WTC11 (cell line): ENCODE results near the gene NCS1. TPM values are rescaled to one million over a fixed set of nuclear protein-coding genes. Genes with fewer than 3 reads are reported as not detected.
A peak's percentile ranks its signal among the peaks of the same experiment; 100 is the strongest.

Experiments used
- ATAC-seq: fragments of 200-7000 bp; cut with Tn5 transposase; 2 replicates; pipeline ENCODE4 v1.10.0; 2021; ENCODE audit warnings: mild to moderate bottlenecking, moderate library complexity
- CTCF ChIA-PET: fragments of 300-600 bp; sonication (Branson Sonifier 250); formaldehyde crosslinking; loops from one replicate; lab custom pipeline; 2021; ENCODE audit warnings: antibody characterized with exemption; lab: Charles Lee
- POLR2A ChIA-PET: fragments of 350-600 bp; sonication (Branson Sonifier 250); formaldehyde crosslinking; loops from one replicate; lab custom pipeline; 2021; ENCODE audit warnings: antibody characterized with exemption; lab: Charles Lee
- DNase-seq: peaks from one replicate; pipeline ENCODE4 v3.0.0; 2021; ENCODE audit warnings: low spot score
- H3K27ac Mint-ChIP-seq: 2 replicates; pipeline ENCODE4 v1.8.0; 2021; ENCODE audit warnings: mixed read lengths
- H3K27me3 Mint-ChIP-seq: 2 replicates; pipeline ENCODE4 v1.8.0; 2021; ENCODE audit warnings: low read depth, mild to moderate bottlenecking, moderate library complexity, mixed read lengths
- H3K36me3 Mint-ChIP-seq: 2 replicates; pipeline ENCODE4 v1.8.0; 2021; ENCODE audit warnings: mixed read lengths
- H3K4me1 Mint-ChIP-seq: 2 replicates; pipeline ENCODE4 v1.8.0; 2022; ENCODE audit warnings: mixed read lengths
- H3K4me3 Mint-ChIP-seq: 2 replicates; pipeline ENCODE4 v1.8.0; 2021; ENCODE audit warnings: mild to moderate bottlenecking, moderate library complexity, mixed read lengths
- H3K9me3 Mint-ChIP-seq: 2 replicates; pipeline ENCODE4 v1.8.0; 2021; ENCODE audit warnings: mixed read lengths
- ATF1 ChIP-seq: sonication (generic); formaldehyde crosslinking; IDR thresholded peaks from 2 replicates; pipeline ENCODE4 v1.8.1; 2023; ENCODE audit warnings: mild to moderate bottlenecking, moderate library complexity, missing genetic modification reagents
- CBFB ChIP-seq: sonication (generic); formaldehyde crosslinking; IDR thresholded peaks from 2 replicates; pipeline ENCODE4 v1.8.1; 2022; ENCODE audit warnings: mild to moderate bottlenecking, low read depth, missing genetic modification reagents
- EMX1 ChIP-seq: fragments of 250-450 bp; sonication (Bioruptor Pico); IDR thresholded peaks from 2 replicates; pipeline ENCODE4 v1.8.0; 2021; ENCODE audit warnings: mild to moderate bottlenecking
- FOXJ3 ChIP-seq: sonication (generic); formaldehyde crosslinking; IDR thresholded peaks from 2 replicates; pipeline ENCODE4 v1.9.0; 2021; ENCODE audit warnings: missing genetic modification reagents, mild to moderate bottlenecking, borderline replicate concordance
- GRHL2 ChIP-seq: fragments of 250-450 bp; sonication (Bioruptor Pico); IDR thresholded peaks from 2 replicates; pipeline ENCODE4 v1.8.0; 2022; ENCODE audit warnings: mild to moderate bottlenecking, moderate library complexity; ENCODE audit not compliant: insufficient replicate concordance, severe bottlenecking
- GTF2I ChIP-seq: fragments of 250-450 bp; sonication (Bioruptor Pico); conservative IDR thresholded peaks from 2 replicates; pipeline ENCODE4 v1.4.0; 2021; ENCODE audit warnings: mild to moderate bottlenecking
- HMGA2 ChIP-seq: fragments of 250-450 bp; sonication (Bioruptor Pico); IDR thresholded peaks from 2 replicates; pipeline ENCODE4 v1.4.0; 2021; ENCODE audit warnings: mild to moderate bottlenecking, moderate library complexity
- JUN ChIP-seq: sonication (generic); formaldehyde crosslinking; IDR thresholded peaks from 2 replicates; pipeline ENCODE4 v1.8.0; 2023; ENCODE audit warnings: mild to moderate bottlenecking, missing genetic modification reagents
- NFATC4 ChIP-seq: fragments of 250-450 bp; sonication (Bioruptor Pico); IDR thresholded peaks from 2 replicates; pipeline ENCODE4 v1.9.0; 2021; ENCODE audit warnings: mild to moderate bottlenecking
- RELA ChIP-seq: sonication (generic); formaldehyde crosslinking; IDR thresholded peaks from 2 replicates; pipeline ENCODE4 v1.8.1; 2022; ENCODE audit warnings: missing genetic modification reagents, mild to moderate bottlenecking, borderline replicate concordance
- SOX15 ChIP-seq: fragments of 250-450 bp; sonication (Bioruptor Pico); IDR thresholded peaks from 2 replicates; pipeline ENCODE4 v1.9.0; 2021; ENCODE audit warnings: mild to moderate bottlenecking
- TCF7 ChIP-seq: sonication (generic); formaldehyde crosslinking; IDR thresholded peaks from 2 replicates; pipeline ENCODE4 v1.8.0; 2022; ENCODE audit warnings: mild to moderate bottlenecking, low read depth, missing genetic modification reagents, moderate library complexity
- TP53 ChIP-seq: sonication (generic); formaldehyde crosslinking; IDR thresholded peaks from 2 replicates; pipeline ENCODE4 v1.8.1; 2023; ENCODE audit warnings: mild to moderate bottlenecking, missing genetic modification reagents
- ZNF138 ChIP-seq: sonication (generic); formaldehyde crosslinking; conservative IDR thresholded peaks from 2 replicates; pipeline ENCODE4 v1.8.1; 2022; ENCODE audit warnings: mild to moderate bottlenecking, moderate library complexity, missing genetic modification reagents
- ZNF423 ChIP-seq: fragments of 250-450 bp; sonication (Bioruptor Pico); IDR thresholded peaks from 2 replicates; pipeline ENCODE4 v2.1.2; 2022; ENCODE audit warnings: mild to moderate bottlenecking, moderate library complexity
- total RNA-seq: library from RNA; stranded (reverse); gene quantifications from 3 replicates; pipeline ENCODE4 v1.2.3, GENCODE V29; 2021
- TF ChIP-seq, protein P1 (sequence below): sonication (generic); formaldehyde crosslinking; IDR thresholded peaks from 2 replicates; pipeline ENCODE4 v1.8.0; 2022; ENCODE audit warnings: mild to moderate bottlenecking, missing genetic modification reagents
- TF ChIP-seq, protein P2 (sequence below): sonication (generic); formaldehyde crosslinking; IDR thresholded peaks from 2 replicates; pipeline ENCODE4 v1.8.1; 2022; ENCODE audit warnings: mild to moderate bottlenecking, missing genetic modification reagents, moderate library complexity, borderline replicate concordance
- TF ChIP-seq, protein P3 (sequence below): sonication (generic); formaldehyde crosslinking; IDR thresholded peaks from 2 replicates; pipeline ENCODE4 v1.8.1; 2022; ENCODE audit warnings: mild to moderate bottlenecking, moderate library complexity, missing genetic modification reagents
- TF ChIP-seq, protein P4 (sequence below): sonication (generic); formaldehyde crosslinking; IDR thresholded peaks from 2 replicates; pipeline ENCODE4 v1.8.0; 2022; ENCODE audit warnings: mild to moderate bottlenecking, missing genetic modification reagents

Gene NCS1
- total RNA-seq, 1 experiment from 2014 or later, result 32.4 TPM

DNA sequence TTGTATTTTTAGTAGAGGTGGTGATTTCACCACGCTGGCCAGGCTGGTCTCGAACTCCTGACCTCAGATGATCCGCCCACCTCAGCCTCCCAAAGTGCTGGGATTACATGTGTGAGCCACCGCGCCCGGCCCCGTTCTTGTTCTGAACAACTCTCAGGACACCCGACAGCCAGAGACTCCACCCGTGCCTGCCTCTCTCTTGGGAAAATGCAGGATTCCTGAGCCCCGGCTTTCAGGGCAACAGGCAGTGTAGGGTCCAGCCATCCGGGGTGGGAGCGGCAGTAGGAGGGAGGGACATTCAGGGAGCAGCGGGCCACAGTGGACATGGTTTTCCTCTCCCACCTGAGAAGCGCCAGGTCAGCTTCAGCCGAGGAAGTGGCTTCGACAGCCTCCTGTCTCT lies 34.4 kb downstream of the NCS1 start (continued):
- TF ChIP-seq, protein P1, sequence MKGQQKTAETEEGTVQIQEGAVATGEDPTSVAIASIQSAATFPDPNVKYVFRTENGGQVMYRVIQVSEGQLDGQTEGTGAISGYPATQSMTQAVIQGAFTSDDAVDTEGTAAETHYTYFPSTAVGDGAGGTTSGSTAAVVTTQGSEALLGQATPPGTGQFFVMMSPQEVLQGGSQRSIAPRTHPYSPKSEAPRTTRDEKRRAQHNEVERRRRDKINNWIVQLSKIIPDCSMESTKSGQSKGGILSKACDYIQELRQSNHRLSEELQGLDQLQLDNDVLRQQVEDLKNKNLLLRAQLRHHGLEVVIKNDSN (CRISPR knock-in tag), result no peak
- TF ChIP-seq GTF2I (CRISPR knock-in tag) (no peak), TCF7 (CRISPR knock-in tag) (no peak), ATF1 (CRISPR knock-in tag) (no peak), CBFB (CRISPR knock-in tag) (no peak)
- TF ChIP-seq, protein P2, sequence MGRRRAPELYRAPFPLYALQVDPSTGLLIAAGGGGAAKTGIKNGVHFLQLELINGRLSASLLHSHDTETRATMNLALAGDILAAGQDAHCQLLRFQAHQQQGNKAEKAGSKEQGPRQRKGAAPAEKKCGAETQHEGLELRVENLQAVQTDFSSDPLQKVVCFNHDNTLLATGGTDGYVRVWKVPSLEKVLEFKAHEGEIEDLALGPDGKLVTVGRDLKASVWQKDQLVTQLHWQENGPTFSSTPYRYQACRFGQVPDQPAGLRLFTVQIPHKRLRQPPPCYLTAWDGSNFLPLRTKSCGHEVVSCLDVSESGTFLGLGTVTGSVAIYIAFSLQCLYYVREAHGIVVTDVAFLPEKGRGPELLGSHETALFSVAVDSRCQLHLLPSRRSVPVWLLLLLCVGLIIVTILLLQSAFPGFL (CRISPR knock-in tag), result no peak

DNA sequence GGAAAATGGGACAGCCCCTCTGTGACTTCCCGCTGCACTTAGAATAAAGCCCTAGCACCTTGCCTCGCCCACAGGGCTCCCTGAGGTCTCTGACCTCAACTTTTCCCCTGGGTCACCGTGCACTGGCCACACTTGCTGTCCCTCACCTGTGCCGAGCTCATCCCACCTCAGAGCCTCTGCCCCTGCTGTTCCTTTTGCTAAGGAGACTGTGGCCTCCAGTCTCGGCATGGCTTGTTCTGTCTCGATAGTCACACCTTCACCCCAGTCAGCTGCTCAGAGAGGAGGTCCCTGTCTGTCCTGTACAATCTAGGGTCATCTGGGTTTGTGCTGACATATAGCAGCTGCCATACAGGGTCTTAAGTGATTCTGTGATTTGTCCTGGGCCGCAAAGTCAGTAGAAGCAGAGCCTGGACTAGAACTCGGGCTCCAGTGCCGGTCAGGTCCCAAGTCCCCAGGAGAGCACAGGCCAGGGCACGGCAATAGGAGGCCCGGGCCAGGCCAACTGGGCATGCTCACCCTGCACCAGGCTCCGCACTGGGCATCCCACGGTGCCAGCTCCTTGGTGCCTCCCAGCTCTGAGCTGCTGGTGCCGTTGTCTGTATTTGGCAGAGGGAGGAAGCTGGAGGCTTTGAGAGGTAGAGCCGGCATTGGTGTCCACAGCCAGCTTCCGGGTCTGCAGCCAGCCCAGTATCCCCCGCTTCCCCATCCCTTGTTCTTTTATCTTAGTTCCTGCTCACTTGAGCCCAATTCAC lies 35.2 kb downstream of the NCS1 start:
- CTCF ChIA-PET, result interaction anchor here (0.7 to 0.8 kb wide), 3 partner anchors 10 to 35 kb away, joined by 3 to 4 read pairs (median 3); no protein-coding TSS in a partner anchor
- Mint-ChIP-seq H3K27ac (0 out of 2 replicates have a peak overlapping the region, but pooled peaks have one; percentile 29), H3K9me3 (no peaks in the 10 kb centered on the region), H3K4me1 (peaks cover 36% of the 10 kb centered on the region), H3K27me3 (no peaks in the 10 kb centered on the region), H3K4me3 (no peak overlapping the region), H3K36me3 (no peaks in the 10 kb centered on the region)
- no peak for TF ChIP-seq TP53 (CRISPR knock-in tag)
- TF ChIP-seq, protein P2 (CRISPR knock-in tag), result no peak
- TF ChIP-seq RELA, result no peak
- no peak for TF ChIP-seq ZNF138 (CRISPR knock-in tag)
- TF ChIP-seq, protein P1 (CRISPR knock-in tag), result no peak
- TF ChIP-seq FOXJ3 (CRISPR knock-in tag), result no peak
- TF ChIP-seq CBFB (CRISPR knock-in tag), result no peak
- TF ChIP-seq, protein P3, sequence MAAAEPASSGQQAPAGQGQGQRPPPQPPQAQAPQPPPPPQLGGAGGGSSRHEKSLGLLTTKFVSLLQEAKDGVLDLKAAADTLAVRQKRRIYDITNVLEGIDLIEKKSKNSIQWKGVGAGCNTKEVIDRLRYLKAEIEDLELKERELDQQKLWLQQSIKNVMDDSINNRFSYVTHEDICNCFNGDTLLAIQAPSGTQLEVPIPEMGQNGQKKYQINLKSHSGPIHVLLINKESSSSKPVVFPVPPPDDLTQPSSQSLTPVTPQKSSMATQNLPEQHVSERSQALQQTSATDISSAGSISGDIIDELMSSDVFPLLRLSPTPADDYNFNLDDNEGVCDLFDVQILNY, result no peak
- TF ChIP-seq HMGA2, result no peak
- TF ChIP-seq NFATC4, result no peak
- no peak for TF ChIP-seq GRHL2
- TF ChIP-seq ZNF423 (CRISPR knock-in tag), result no peak
- TF ChIP-seq SOX15 (CRISPR knock-in tag), result no peak
- TF ChIP-seq, protein P4, sequence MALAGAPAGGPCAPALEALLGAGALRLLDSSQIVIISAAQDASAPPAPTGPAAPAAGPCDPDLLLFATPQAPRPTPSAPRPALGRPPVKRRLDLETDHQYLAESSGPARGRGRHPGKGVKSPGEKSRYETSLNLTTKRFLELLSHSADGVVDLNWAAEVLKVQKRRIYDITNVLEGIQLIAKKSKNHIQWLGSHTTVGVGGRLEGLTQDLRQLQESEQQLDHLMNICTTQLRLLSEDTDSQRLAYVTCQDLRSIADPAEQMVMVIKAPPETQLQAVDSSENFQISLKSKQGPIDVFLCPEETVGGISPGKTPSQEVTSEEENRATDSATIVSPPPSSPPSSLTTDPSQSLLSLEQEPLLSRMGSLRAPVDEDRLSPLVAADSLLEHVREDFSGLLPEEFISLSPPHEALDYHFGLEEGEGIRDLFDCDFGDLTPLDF (CRISPR knock-in tag), result no peak
- TF ChIP-seq JUN (CRISPR knock-in tag), result no peak
- TF ChIP-seq EMX1 (CRISPR knock-in tag), result no peak
- no peak for ATAC-seq
- POLR2A ChIA-PET, result no interaction called here
- DNase-seq, result no peak
